ENCODE measurements around the gene SLC51B. TPM values are rescaled to one million over a fixed set of nuclear protein-coding genes. Genes with fewer than 3 reads are reported as not detected.
"Not testable (repeated sequence)": the region's sequence is repeated elsewhere in the genome, so short reads cannot be mapped to it uniquely, and the experiment has no call there.

The SLC51B gene
- total RNA-seq, 2 experiments from 2014 or later = not detected

DNA sequence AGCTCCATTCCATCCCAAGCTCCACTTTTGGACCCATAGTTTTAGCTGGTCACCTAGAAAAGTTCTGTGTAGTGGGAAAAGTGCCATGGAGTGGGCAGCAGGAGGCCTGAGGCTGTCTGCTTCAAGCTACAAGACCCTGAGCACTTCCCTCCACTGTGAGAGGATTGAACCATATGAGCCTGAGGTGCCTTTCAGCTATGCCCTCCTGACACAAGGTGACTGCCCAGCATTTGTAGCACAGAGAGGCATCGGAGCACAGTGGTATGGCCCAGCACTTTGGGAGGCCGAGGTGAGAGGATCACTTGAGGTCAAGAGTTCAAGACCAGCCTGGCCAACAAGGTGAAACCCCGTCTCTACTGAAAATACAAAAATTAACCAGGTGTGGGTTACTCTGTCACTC is 27.4 kb downstream of the SLC51B start:
- no peaks in the 10 kb centered on the region for H3K36me3 Mint-ChIP-seq
- CTCF ChIA-PET = interaction anchor here (0.6 to 1.0 kb wide), 3 partner anchors 12 to 79 kb away, joined by 3 read pairs; no protein-coding TSS in a partner anchor

DNA sequence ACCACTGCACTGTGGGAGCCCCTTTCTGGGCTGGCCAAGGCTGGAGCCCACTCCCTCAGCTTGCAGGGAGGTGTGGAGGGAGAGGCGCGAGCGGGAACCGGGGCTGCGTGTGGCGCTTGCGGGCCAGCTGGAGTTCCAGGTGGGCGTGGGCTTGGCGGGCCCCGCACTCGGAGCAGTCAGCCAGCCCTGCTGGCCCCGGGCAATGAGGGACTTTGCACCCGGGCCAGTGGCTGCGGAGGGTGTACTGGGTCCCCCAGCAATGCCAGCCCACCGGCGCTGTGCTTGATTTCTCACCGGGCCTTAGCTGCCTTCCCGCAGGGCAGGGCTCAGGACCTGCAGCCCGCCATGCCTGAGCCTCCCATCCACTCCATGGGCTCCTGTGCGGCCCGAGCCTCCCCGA is 29.8 kb downstream of the SLC51B start:
- H3K27me3 Mint-ChIP-seq = peaks cover 24% of the 10 kb centered on the region
- DNase-seq; H3K9me3 Mint-ChIP-seq (ENCODE audit: low read depth); ATAC-seq; H3K4me3 Mint-ChIP-seq; H3K4me1 Mint-ChIP-seq; H3K27ac Mint-ChIP-seq; H3K36me3 Mint-ChIP-seq: not testable (repeated sequence)
- CTCF ChIA-PET = interaction anchor here (1.8 kb wide), 1 partner anchor 20 kb away, joined by 8 read pairs; no protein-coding TSS in a partner anchor

More for the DNA sequence above, 27.4 kb downstream of the SLC51B start:
- no peak overlapping the region for H3K4me3 Mint-ChIP-seq
- DNase-seq = no peak
- peaks cover 3% of the 10 kb centered on the region for H3K4me1 Mint-ChIP-seq
- H3K27ac Mint-ChIP-seq = no peak overlapping the region
- H3K27me3 Mint-ChIP-seq = peaks cover 23% of the 10 kb centered on the region
- no peaks in the 10 kb centered on the region for H3K9me3 Mint-ChIP-seq (ENCODE audit: low read depth)
- no peak for ATAC-seq

DNA sequence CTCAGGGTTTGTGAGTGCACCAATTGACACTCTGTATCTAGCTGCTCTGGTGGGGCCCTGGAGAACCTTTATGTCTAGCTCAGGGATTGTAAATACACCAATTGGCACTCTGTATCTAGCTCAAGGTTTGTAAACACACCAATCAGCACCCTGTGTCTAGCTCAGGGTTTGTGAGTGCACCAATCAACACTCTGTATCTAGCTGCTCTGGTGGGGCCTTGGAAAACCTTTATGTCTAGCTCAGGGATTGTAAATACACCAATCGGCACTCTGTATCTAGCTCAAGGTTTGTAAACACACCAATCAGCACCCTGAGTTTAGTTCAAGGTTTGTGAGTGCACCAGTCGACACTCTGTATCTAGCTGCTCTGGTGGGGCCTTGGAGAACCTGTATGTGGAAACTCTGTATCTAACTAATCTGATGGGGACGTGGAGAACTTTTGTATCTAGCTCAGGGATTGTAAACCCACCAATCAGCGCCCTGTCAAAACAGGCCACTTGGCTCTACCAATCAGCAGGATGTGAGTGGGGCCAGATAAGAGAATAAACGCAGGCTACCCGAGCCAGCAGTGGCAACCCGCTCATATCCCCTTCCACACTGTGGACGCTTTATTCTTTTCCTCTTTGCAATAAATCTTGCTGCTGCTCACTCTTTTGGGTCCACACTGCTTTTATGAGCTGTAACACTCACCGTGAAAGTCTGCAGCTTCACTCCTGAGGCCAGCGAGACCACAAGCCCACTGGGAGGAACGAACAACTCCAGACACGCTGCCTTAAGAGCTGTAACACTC is 30.6 kb downstream of the SLC51B start:
- H3K9me3 Mint-ChIP-seq (ENCODE audit: low read depth); H3K4me1 Mint-ChIP-seq; ATAC-seq; H3K27ac Mint-ChIP-seq; H3K36me3 Mint-ChIP-seq; DNase-seq; H3K4me3 Mint-ChIP-seq: not testable (repeated sequence)
- H3K27me3 Mint-ChIP-seq = peaks cover 26% of the 10 kb centered on the region
- CTCF ChIA-PET = interaction anchor here (2.2 to 3.6 kb wide), 2 partner anchors 21 to 42 kb away, joined by 8 to 17 read pairs; no protein-coding TSS in a partner anchor

DNA sequence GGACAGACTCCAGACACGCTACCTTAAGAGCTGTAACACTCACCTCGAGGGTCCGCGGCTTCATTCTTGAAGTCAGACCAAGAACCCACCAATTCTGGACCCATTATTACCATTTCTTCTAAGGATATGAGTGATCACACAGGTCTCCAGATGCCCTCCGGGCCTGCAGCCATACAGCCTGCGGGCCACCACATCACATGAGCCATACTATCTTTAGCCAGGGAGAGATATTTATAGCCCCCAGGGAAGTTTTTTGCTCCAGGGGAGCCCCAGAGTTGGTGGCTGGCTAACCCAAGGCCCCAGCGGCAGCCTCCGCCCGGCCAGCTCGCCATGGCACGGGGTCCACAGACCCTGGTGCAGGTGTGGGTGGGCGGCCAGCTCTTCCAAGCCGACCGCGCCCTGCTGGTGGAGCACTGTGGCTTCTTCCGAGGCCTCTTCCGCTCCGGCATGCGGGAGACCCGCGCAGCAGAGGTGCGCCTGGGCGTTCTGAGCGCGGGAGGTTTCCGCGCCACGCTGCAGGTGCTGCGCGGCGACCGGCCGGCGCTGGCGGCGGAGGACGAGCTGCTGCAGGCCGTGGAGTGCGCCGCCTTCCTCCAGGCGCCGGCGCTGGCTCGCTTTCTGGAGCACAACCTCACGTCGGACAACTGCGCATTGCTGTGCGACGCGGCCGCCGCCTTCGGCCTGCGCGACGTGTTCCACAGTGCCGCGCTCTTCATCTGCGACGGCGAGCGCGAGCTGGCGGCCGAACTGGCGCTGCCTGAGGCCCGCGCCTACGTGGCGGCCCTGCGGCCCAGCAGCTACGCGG is 31.5 kb downstream of the SLC51B start, which contains the start of gene KBTBD13:
Gene KBTBD13 (plus strand): TSS at position 261 of the 805 bp plus-strand sequence. CDS start 70 bp downstream, at position 331.
- Mint-ChIP-seq H3K9me3 (ENCODE audit: low read depth) (no peaks in the 10 kb centered on the region), H3K27ac (no peak within 1 kb of the TSS)
- CTCF ChIA-PET = interaction anchor here (0.6 to 3.6 kb wide), 4 partner anchors 7 to 163 kb away, joined by 3 to 17 read pairs (median 6); no protein-coding TSS in a partner anchor

DNA sequence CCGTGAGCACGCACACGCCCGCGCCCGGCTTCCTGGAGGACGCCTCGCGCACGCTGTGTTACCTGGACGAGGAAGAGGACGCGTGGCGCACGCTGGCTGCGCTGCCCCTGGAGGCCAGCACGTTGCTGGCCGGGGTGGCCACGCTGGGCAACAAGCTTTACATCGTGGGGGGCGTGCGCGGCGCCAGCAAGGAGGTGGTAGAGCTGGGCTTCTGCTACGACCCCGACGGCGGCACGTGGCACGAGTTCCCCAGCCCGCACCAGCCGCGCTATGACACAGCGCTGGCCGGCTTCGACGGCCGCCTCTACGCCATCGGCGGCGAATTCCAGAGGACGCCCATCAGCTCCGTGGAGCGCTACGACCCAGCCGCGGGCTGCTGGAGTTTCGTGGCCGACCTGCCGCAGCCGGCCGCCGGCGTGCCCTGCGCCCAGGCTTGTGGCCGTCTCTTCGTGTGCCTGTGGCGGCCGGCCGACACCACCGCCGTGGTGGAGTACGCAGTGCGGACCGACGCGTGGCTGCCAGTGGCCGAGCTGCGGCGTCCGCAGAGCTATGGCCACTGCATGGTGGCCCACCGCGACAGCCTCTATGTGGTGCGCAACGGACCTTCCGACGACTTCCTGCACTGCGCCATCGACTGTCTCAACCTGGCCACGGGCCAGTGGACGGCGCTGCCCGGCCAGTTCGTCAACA is 32.2 kb downstream of the SLC51B start:
- no peak overlapping the region for H3K4me3 Mint-ChIP-seq
- H3K4me1 Mint-ChIP-seq = peaks cover 9% of the 10 kb centered on the region
- CTCF ChIA-PET = interaction anchor here (0.6 to 3.6 kb wide), 6 partner anchors 8 to 461 kb away, joined by 3 to 17 read pairs (median 4); no protein-coding TSS in a partner anchor
- ATAC-seq = no peak
- H3K9me3 Mint-ChIP-seq (ENCODE audit: low read depth) = no peaks in the 10 kb centered on the region
- no peak for DNase-seq
- peaks cover 38% of the 10 kb centered on the region for H3K27me3 Mint-ChIP-seq
- no peaks in the 10 kb centered on the region for H3K36me3 Mint-ChIP-seq
- no peak overlapping the region for H3K27ac Mint-ChIP-seq

More for the DNA sequence above, 31.5 kb downstream of the SLC51B start, which contains the start of gene KBTBD13:
- ATAC-seq (no peak), DNase-seq (no peak)
- no peak within 1 kb of the TSS for H3K4me3 Mint-ChIP-seq
- H3K4me1 Mint-ChIP-seq = peaks cover 5% of the 10 kb centered on the region
- H3K27me3 Mint-ChIP-seq = peaks cover 32% of the 10 kb centered on the region
- H3K36me3 Mint-ChIP-seq = no peaks in the 10 kb centered on the region

DNA sequence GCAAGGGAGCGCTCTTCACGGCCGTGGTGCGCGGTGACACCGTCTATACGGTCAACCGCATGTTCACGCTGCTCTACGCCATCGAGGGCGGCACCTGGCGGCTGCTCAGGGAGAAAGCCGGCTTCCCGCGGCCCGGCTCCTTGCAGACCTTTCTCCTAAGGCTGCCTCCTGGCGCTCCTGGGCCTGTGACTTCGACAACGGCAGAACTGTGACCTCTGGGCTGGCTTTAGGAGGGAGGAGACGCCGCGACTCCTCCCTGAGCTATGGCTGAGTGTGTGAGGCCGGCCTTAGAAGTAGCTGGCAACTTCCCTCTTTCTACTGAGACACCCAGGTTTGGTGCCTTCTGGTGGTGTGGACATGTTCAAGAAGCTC is 32.8 kb downstream of the SLC51B start:
- H3K27me3 Mint-ChIP-seq = peaks cover 43% of the 10 kb centered on the region
- no peaks in the 10 kb centered on the region for H3K9me3 Mint-ChIP-seq (ENCODE audit: low read depth)
- ATAC-seq = peak; percentile 60
- DNase-seq = peak; percentile 60
- no peak overlapping the region for H3K4me3 Mint-ChIP-seq
- no peaks in the 10 kb centered on the region for H3K36me3 Mint-ChIP-seq
- CTCF ChIA-PET = interaction anchor here (0.7 to 3.6 kb wide), 10 partner anchors 9 to 350 kb away, joined by 3 to 17 read pairs (median 4); no protein-coding TSS in a partner anchor
- H3K27ac Mint-ChIP-seq = no peak overlapping the region
- peaks cover 14% of the 10 kb centered on the region for H3K4me1 Mint-ChIP-seq

DNA sequence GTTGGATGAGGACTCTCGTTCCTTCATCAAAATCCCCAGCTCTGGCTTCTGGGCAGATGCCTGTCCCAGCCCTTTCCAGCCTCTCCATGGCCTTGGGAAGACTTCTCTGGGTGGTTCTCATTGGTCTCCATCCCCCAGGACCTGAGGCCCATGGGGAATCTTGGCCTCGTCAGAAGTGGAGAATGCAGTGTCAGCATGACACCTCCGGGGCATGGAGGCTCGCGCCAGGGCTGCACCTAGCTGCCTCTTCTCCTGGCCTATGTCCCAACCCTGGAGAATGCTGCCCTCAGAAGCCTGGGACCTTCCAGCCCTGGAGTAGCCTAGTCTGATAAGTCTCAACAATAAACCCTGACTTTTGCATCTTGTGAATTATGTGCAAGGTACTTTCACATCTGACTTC is 34.4 kb downstream of the SLC51B start:
- Mint-ChIP-seq H3K27ac (no peak overlapping the region), H3K4me1 (peaks cover 16% of the 10 kb centered on the region), H3K36me3 (no peaks in the 10 kb centered on the region), H3K27me3 (peaks cover 55% of the 10 kb centered on the region), H3K9me3 (ENCODE audit: low read depth) (no peaks in the 10 kb centered on the region), H3K4me3 (no peak overlapping the region)
- CTCF ChIA-PET = interaction anchor here (1.5 to 2.0 kb wide), 3 partner anchors 22 to 256 kb away, joined by 4 read pairs; no protein-coding TSS in a partner anchor
- DNase-seq (no peak), ATAC-seq (no peak)

DNA sequence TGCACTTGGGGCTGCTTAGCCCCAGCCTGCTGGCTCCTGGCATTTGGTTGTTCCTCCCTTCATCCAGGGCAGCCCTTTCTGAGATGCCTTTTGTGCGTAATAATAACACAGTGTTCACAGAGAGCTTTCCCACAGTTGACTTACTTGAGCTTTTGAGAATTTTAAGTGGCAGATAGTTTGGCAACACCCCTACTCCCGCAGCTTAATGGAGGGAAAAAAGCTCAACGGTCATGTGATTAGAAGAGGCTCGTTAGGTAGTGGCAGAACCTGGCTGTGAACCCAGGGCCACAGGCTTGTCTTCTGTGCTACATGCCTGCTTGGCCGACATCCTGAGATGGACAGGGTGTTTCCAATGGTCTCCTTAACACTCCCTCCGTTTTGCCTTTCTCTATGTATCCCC is 36.1 kb downstream of the SLC51B start:
- Mint-ChIP-seq H3K4me1 (peaks cover 24% of the 10 kb centered on the region), H3K4me3 (no peak overlapping the region), H3K9me3 (ENCODE audit: low read depth) (no peaks in the 10 kb centered on the region), H3K27me3 (peaks cover 55% of the 10 kb centered on the region), H3K36me3 (no peaks in the 10 kb centered on the region), H3K27ac (no peak overlapping the region)
- CTCF ChIA-PET = interaction anchor here (1.0 to 1.3 kb wide), 2 partner anchors 27 to 48 kb away, joined by 4 to 5 read pairs; no protein-coding TSS in a partner anchor
- ATAC-seq = no peak
- DNase-seq = no peak

DNA sequence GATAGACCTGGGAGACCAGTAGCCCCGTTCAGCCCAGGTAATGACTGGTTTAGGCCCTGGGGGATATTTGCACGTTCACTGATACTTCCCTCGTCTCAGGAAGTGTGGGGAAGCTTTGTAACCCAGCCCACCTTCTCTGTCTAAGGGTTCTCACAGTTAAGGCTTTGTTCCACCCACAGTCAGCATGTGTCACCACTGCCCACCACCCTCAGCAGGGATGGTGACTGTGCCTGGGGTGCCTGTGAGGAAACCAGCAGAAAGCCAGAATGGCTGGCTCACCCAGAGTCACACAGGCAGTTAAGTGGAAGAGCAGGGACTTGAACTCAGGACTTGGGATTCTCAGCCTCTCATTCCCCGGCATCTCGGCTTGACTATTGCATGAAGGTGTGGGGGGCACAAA is 36.6 kb downstream of the SLC51B start:
- Mint-ChIP-seq H3K27me3 (peaks cover 53% of the 10 kb centered on the region), H3K4me1 (peaks cover 22% of the 10 kb centered on the region), H3K4me3 (no peak overlapping the region), H3K27ac (no peak overlapping the region), H3K36me3 (no peaks in the 10 kb centered on the region), H3K9me3 (ENCODE audit: low read depth) (no peaks in the 10 kb centered on the region)
- CTCF ChIA-PET = interaction anchor here (1.0 to 1.7 kb wide), 3 partner anchors 27 to 48 kb away, joined by 3 to 5 read pairs (median 4); no protein-coding TSS in a partner anchor
- DNase-seq = no peak
- no peak for ATAC-seq

DNA sequence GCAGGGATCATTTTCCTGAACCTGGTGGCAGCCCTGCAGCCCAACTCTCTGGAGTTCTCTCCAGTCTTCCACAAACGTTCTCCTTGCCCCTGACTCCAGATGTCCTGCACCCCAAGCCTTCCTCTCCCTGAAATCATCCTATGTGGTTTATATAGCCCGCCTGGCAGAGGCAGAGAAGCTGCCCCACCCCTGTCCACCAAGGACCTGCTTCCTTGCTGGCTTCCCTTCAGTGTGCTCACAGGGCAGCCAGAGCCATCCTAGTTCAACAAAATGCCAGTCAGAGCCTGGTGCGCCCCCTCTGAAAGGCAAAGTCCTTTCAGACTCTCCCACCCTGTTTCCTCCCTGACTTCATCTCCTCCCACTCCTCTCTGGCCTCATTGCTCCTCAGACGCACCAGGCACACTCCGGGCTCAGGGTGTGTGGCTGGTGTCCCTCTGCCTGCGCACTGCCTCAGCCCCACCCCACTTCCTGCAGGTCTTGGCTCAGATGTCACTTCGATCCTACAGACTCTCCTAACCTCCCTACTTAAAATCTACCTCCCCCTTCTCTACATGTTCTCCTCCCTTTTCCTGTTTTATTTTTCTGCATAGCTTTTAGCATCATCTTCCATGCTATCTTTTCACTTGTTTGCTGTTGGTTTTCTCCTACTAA is 37.2 kb downstream of the SLC51B start:
- Mint-ChIP-seq H3K36me3 (no peaks in the 10 kb centered on the region), H3K4me3 (no peak overlapping the region), H3K4me1 (peaks cover 22% of the 10 kb centered on the region), H3K27ac (no peak overlapping the region), H3K27me3 (peaks cover 53% of the 10 kb centered on the region), H3K9me3 (ENCODE audit: low read depth) (no peaks in the 10 kb centered on the region)
- CTCF ChIA-PET = interaction anchor here (0.7 to 1.7 kb wide), 4 partner anchors 19 to 351 kb away, joined by 3 read pairs; no protein-coding TSS in a partner anchor
- ATAC-seq (peak; percentile 82), DNase-seq (peak; percentile 56)

DNA sequence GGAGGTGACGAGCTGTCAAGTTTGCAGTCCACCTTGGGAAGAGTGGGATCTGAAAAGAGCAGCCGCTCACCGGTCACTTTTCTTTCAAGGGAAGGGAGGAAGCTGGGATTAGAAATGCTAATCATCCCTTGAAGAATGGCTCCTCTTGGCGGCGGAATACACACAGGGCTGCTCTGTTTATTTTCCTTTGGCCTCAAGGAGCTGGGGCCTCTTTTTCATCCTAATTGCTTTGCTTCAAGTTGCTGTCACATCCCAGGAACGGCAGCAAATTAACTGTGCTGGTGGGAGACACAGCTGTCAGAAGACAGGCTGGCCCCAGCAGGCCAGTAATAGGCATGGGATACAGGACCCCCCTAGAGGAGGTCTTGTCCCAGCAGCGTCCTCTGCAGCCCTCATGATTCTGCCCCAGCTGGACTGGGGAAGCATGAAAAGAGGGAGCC is 38.1 kb downstream of the SLC51B start:
- no peak for ATAC-seq

More for the DNA sequence above, 38.1 kb downstream of the SLC51B start:
- DNase-seq = no peak
- Mint-ChIP-seq H3K36me3 (no peaks in the 10 kb centered on the region), H3K9me3 (ENCODE audit: low read depth) (no peaks in the 10 kb centered on the region), H3K27me3 (peaks cover 45% of the 10 kb centered on the region), H3K4me3 (no peak overlapping the region), H3K27ac (no peak overlapping the region), H3K4me1 (peaks cover 19% of the 10 kb centered on the region)
- CTCF ChIA-PET = interaction anchor here (0.7 to 1.7 kb wide), 4 partner anchors 18 to 352 kb away, joined by 3 read pairs; no protein-coding TSS in a partner anchor

Measured in activated CD8-positive, alpha-beta memory T cell treated with anti-CD3 and anti-CD28 coated beads, Interleukin-2, amount 10 ng/mL, durations not matched to agents 7 days and 5 days (primary cell).